D721Med (cell line): ENCODE results near the gene IMMP2L.

ENCODE experiments used
- DNase-seq: peaks from one replicate; pipeline ENCODE4 v3.0.0; 2011; ENCODE audit warnings: low spot score; ENCODE audit not compliant: insufficient read length
- FAIRE-seq: peaks from 2 replicates; lab custom pipeline; 2011; peaks lifted over from hg19 to GRCh38; lab: Jason Lieb, UNC
- CTCF ChIP-seq: IDR thresholded peaks from 2 replicates; pipeline ENCODE4 v1.5.1; 2012; ENCODE audit warnings: mild to moderate bottlenecking, control low read depth; ENCODE audit not compliant: insufficient read depth; ENCODE audit errors: missing control alignments

Gene IMMP2L

GRCh38 chr7:111531993-111532392 is 30.3 kb downstream of the IMMP2L start:
- FAIRE-seq, result no peak
- no peak for TF ChIP-seq CTCF
- no peak for DNase-seq

- DNase-seq, result no peak
- TF ChIP-seq CTCF, result no peak
- FAIRE-seq, result no peak
These were observed 32.0 kb downstream of the IMMP2L start for GRCh38 chr7:111530356-111530668.

- DNase-seq (no peak), FAIRE-seq (no peak)
- no peak for TF ChIP-seq CTCF
These were observed 32.6 kb downstream of the IMMP2L start for GRCh38 chr7:111529507-111530355.

- TF ChIP-seq CTCF, result no peak
- FAIRE-seq, result no peak
- DNase-seq, result no peak
These were observed 34.0 kb downstream of the IMMP2L start for GRCh38 chr7:111528331-111528730.

- DNase-seq, result no peak
- FAIRE-seq, result no peak
- TF ChIP-seq CTCF, result no peak
These were observed 34.7 kb downstream of the IMMP2L start for GRCh38 chr7:111527545-111527944.

GRCh38 chr7:111525100-111525499 is 37.2 kb downstream of the IMMP2L start:
- no peak for TF ChIP-seq CTCF
- no peak for FAIRE-seq
- DNase-seq, result no peak

- DNase-seq (no peak), FAIRE-seq (no peak)
- TF ChIP-seq CTCF, result no peak
These were observed 40.6 kb downstream of the IMMP2L start for GRCh38 chr7:111521660-111522059.
